ENCODE measurements around the gene MTURN.

DNA sequence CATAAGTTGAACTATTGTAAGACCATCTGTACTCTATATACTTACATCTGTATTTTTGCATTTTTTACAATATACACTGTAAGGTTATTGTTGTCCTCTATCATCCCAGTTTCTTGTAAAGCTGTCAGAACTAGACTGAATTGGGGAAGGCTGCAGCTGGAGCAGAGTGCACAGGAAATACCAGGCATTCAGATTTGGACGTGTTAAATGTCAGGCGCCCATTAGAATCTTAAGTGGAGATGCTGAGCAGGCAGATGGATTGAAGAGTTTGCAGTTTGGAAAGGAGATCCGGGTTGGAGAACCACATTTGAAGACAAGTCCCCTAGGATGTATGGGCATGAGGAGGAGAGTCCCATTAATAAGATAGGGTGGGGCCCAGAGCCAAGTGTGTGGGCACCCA lies 40.4 kb downstream of the MTURN start:
- TF ChIP-seq REST (IDR thresholded peaks at IDR 0.05): no peak
- TF ChIP-seq RFX5 (IDR thresholded peaks at IDR 0.05): no peak
- no peak for TF ChIP-seq PBX3 (IDR thresholded peaks at IDR 0.05)
- TF ChIP-seq USF2 (IDR thresholded peaks at IDR 0.05): no peak
- TF ChIP-seq JUNB (IDR thresholded peaks at IDR 0.05): no peak
- TF ChIP-seq CTCF (IDR thresholded peaks at IDR 0.05): no peak
- TF ChIP-seq HOXB5 (CRISPR knock-in tag; IDR thresholded peaks at IDR 0.05): no peak
- TF ChIP-seq, protein P1, sequence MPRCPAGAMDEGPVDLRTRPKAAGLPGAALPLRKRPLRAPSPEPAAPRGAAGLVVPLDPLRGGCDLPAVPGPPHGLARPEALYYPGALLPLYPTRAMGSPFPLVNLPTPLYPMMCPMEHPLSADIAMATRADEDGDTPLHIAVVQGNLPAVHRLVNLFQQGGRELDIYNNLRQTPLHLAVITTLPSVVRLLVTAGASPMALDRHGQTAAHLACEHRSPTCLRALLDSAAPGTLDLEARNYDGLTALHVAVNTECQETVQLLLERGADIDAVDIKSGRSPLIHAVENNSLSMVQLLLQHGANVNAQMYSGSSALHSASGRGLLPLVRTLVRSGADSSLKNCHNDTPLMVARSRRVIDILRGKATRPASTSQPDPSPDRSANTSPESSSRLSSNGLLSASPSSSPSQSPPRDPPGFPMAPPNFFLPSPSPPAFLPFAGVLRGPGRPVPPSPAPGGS (IDR thresholded peaks at IDR 0.05): no peak
- no peak for TF ChIP-seq BHLHE40 (IDR thresholded peaks at IDR 0.05; ENCODE audit: low read depth, low read length)
- TF ChIP-seq RAD21 (conservative IDR thresholded peaks at IDR 0.05 in 1 of 2, IDR thresholded peaks at IDR 0.05 in 1 of 2): no peak
- TF ChIP-seq SMC3 (IDR thresholded peaks at IDR 0.05): no peak
- TF ChIP-seq TFCP2L1 (CRISPR knock-in tag; IDR thresholded peaks at IDR 0.05): no peak
- TF ChIP-seq FOSL2 (IDR thresholded peaks at IDR 0.05): no peak
- TF ChIP-seq FOSL2 (CRISPR knock-in tag; IDR thresholded peaks at IDR 0.05): no peak
